ENCODE data around the gene SGK2.

DNA sequence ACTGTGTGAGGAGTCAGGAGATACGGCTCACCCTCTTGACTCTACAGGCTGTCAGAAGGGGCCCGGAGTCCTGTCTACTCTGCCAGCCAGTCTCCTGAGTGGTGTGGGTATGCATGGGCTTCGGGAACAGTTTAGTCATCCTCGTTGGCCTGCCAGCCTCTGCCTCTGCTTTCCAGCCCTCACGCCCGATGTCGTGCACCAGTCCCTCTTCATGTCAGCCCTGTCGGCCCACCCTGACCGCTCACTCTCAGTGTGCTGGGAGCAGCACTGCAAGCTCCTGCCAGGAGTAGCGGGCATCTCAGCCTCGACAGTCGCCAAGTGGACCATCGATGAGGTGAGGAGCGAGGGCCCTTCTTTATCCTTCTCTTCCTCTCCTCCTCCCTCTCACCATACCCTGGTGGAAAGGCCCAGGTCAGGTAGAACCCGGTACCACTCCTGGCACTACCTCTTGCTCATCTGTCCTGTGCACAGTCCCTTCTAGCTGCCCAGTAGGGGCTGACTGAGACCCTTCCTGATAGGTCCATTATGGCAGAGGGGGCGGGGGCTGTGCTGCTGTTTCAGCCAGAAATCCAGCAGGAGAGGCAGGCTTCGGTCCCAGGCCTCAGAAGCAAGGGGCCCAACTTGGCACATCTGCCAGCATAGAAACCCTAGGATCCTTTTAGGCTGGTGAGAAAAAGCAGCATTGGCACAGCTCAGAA, 18.7 kb upstream of the SGK2 start:
- TF ChIP-seq, protein P1, sequence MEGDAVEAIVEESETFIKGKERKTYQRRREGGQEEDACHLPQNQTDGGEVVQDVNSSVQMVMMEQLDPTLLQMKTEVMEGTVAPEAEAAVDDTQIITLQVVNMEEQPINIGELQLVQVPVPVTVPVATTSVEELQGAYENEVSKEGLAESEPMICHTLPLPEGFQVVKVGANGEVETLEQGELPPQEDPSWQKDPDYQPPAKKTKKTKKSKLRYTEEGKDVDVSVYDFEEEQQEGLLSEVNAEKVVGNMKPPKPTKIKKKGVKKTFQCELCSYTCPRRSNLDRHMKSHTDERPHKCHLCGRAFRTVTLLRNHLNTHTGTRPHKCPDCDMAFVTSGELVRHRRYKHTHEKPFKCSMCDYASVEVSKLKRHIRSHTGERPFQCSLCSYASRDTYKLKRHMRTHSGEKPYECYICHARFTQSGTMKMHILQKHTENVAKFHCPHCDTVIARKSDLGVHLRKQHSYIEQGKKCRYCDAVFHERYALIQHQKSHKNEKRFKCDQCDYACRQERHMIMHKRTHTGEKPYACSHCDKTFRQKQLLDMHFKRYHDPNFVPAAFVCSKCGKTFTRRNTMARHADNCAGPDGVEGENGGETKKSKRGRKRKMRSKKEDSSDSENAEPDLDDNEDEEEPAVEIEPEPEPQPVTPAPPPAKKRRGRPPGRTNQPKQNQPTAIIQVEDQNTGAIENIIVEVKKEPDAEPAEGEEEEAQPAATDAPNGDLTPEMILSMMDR (IDR thresholded peaks at IDR 0.05): no peak
- TF ChIP-seq POLR2A (IDR thresholded peaks at IDR 0.05) (no peak), POLR2AphosphoS5 (IDR thresholded peaks at IDR 0.05) (no peak)

Data from gastroesophageal sphincter (tissue), 3 donors.